Caco-2 (cell line): ENCODE data around the gene EGFL7. TPM values are rescaled to one million over a fixed set of nuclear protein-coding genes. Genes with fewer than 3 reads are reported as not detected.

Experiments used
- BruUV-seq: library from RNA; stranded (reverse); fragments of 400-500 nt; replicated peaks from 2 replicates; lab custom pipeline; 2021; lab: Mats Ljungman, UMichigan
- CTCF ChIA-PET: fragments of 300-600 bp; sonication (Branson Sonifier 250); formaldehyde crosslinking; loops from one replicate; lab custom pipeline; 2022; ENCODE audit warnings: antibody characterized with exemption; lab: Charles Lee
- POLR2A ChIA-PET: fragments of 300-600 bp; sonication (Branson Sonifier 250); formaldehyde crosslinking; loops from one replicate; lab custom pipeline; 2022; ENCODE audit warnings: antibody characterized with exemption; lab: Charles Lee
- DNase-seq, 2 experiments: peaks; one replicate each; pipeline versions ENCODE4 v3.0.0 to v3.0.0-alpha.2; 2020 to 2022
- H3K27me3 ChIP-seq: replicated peaks from 2 replicates; pipeline ENCODE4 v1.6.0; 2011; ENCODE audit warnings: low read length; ENCODE audit not compliant: control insufficient read depth, insufficient read depth
- H3K36me3 ChIP-seq: 2 replicates; pipeline ENCODE4 v1.5.1; 2011; ENCODE audit warnings: low read length; ENCODE audit not compliant: control insufficient read depth, insufficient read depth
- H3K4me1 ChIP-seq: fragments of 250-450 bp; sonication (Bioruptor Pico); 2 replicates; pipeline ENCODE4 v1.5.1; 2020; ENCODE audit warnings: mild to moderate bottlenecking
- H3K4me3 ChIP-seq: 2 replicates; pipeline ENCODE4 v1.5.1; 2011; ENCODE audit warnings: low read depth, mild to moderate bottlenecking, control low read depth, low read length
- H3K9me3 ChIP-seq: fragments of 250-450 bp; sonication (Bioruptor Pico); 2 replicates; pipeline ENCODE4 v1.5.1; 2020; ENCODE audit warnings: mild to moderate bottlenecking, moderate library complexity
- H3K27ac Mint-ChIP-seq: one replicate; pipeline ENCODE4 v1.8.0; 2022; ENCODE audit warnings: mixed read lengths; ENCODE audit not compliant: unreplicated experiment
- H3K27me3 Mint-ChIP-seq: one replicate; pipeline ENCODE4 v1.8.0; 2022; ENCODE audit warnings: mixed read lengths; ENCODE audit not compliant: insufficient read depth, unreplicated experiment
- H3K36me3 Mint-ChIP-seq: one replicate; pipeline ENCODE4 v1.8.0; 2022; ENCODE audit warnings: mild to moderate bottlenecking, mixed read lengths; ENCODE audit not compliant: insufficient read depth, unreplicated experiment
- H3K4me1 Mint-ChIP-seq: one replicate; pipeline ENCODE4 v1.8.0; 2022; ENCODE audit warnings: low read depth, mixed read lengths; ENCODE audit not compliant: unreplicated experiment
- H3K4me3 Mint-ChIP-seq: one replicate; pipeline ENCODE4 v1.8.0; 2022; ENCODE audit warnings: mild to moderate bottlenecking, moderate library complexity, mixed read lengths; ENCODE audit not compliant: unreplicated experiment
- H3K9me3 Mint-ChIP-seq: one replicate; pipeline ENCODE4 v1.8.0; 2022; ENCODE audit warnings: mixed read lengths; ENCODE audit not compliant: unreplicated experiment
- intact Hi-C: fragments of 100-400 bp; cut with micrococcal nuclease; formaldehyde crosslinking; loops from one replicate; pipeline ENCODE4 v1.10.0; 2022; ENCODE audit not compliant: unreplicated experiment
- total RNA-seq: library from RNA; stranded (reverse); gene quantifications from 2 replicates; pipeline ENCODE4 v1.2.3, GENCODE V29; 2022
- TF ChIP-seq, protein P1 (sequence below), 2 experiments: fragments of 200-600 bp in 1 of 2; IDR thresholded peaks; 1 replicate in 1 of 2; 2 replicates in 1 of 2; pipeline versions ENCODE4 v1.5.1 to v1.8.0; 2011 to 2022; ENCODE audit warnings: antibody characterized with exemption in 1 of 2, control low read depth in 1 of 2, inconsistent platforms in 1 of 2, low read depth in 1 of 2, low read length in 1 of 2, mild to moderate bottlenecking in 1 of 2, moderate library complexity in 1 of 2; ENCODE audit not compliant: insufficient read depth in 1 of 2, severe bottlenecking in 1 of 2, unreplicated experiment in 1 of 2

The EGFL7 gene
- total RNA-seq, 1 experiment from 2014 or later = 30.2 TPM

DNA sequence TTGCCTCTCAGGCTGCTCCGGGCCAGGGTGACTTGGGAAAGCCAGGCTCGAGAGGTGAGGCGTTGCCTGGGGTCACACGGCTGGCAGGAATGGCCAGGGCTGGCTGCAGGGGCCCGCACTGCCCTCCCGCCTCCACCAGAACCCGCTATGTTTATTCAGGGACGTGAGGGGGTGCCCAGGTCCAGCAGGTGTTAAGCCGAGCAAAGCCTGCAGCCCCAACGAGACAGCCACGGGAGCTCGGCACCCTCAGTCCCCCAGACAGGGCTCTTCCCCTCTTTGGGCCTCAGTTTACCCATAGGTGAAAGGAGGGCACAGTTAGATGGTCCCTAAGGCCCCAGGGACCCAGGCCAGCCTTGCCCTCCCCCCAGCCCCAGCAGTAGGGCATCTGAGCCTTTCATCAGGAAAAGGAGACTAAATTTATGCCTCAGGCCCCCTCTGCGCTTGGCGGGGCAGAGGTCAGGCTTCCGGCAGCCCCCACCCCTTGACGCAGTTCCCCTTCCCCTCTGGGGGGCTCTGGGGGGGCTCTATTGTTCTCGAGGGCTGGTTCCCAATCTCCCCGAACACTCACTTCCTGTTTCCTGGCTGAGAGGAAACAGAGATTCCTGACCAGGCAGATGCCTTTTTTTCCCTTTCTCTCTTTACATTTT, 7.1 kb upstream of the EGFL7 start:
- H3K36me3 Mint-ChIP-seq = no peaks in the 10 kb centered on the region
- no peak for DNase-seq
- no peak overlapping the region for H3K27ac Mint-ChIP-seq
- no peak overlapping the region for H3K4me3 Mint-ChIP-seq
- H3K4me1 Mint-ChIP-seq = no peaks in the 10 kb centered on the region
- Histone ChIP-seq H3K36me3 (no peaks in the 10 kb centered on the region), H3K9me3 (no peaks in the 10 kb centered on the region), H3K4me3 (no peak overlapping the region), H3K4me1 (no peaks in the 10 kb centered on the region), H3K27me3 (no peaks in the 10 kb centered on the region)
- peaks cover 3% of the 10 kb centered on the region for H3K27me3 Mint-ChIP-seq
- intact Hi-C loops = no loop called here
- CTCF ChIA-PET = no interaction called here
- no peaks in the 10 kb centered on the region for H3K9me3 Mint-ChIP-seq
- TF ChIP-seq, protein P1, sequence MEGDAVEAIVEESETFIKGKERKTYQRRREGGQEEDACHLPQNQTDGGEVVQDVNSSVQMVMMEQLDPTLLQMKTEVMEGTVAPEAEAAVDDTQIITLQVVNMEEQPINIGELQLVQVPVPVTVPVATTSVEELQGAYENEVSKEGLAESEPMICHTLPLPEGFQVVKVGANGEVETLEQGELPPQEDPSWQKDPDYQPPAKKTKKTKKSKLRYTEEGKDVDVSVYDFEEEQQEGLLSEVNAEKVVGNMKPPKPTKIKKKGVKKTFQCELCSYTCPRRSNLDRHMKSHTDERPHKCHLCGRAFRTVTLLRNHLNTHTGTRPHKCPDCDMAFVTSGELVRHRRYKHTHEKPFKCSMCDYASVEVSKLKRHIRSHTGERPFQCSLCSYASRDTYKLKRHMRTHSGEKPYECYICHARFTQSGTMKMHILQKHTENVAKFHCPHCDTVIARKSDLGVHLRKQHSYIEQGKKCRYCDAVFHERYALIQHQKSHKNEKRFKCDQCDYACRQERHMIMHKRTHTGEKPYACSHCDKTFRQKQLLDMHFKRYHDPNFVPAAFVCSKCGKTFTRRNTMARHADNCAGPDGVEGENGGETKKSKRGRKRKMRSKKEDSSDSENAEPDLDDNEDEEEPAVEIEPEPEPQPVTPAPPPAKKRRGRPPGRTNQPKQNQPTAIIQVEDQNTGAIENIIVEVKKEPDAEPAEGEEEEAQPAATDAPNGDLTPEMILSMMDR (IDR thresholded peaks at IDR 0.05; ENCODE audit: insufficient read depth in 1 of 2, low read depth in 1 of 2, low read length in 1 of 2, severe bottlenecking in 1 of 2, unreplicated experiment in 1 of 2) = no peak
- POLR2A ChIA-PET = no interaction called here
- no TSS peak for BruUV-seq

DNA sequence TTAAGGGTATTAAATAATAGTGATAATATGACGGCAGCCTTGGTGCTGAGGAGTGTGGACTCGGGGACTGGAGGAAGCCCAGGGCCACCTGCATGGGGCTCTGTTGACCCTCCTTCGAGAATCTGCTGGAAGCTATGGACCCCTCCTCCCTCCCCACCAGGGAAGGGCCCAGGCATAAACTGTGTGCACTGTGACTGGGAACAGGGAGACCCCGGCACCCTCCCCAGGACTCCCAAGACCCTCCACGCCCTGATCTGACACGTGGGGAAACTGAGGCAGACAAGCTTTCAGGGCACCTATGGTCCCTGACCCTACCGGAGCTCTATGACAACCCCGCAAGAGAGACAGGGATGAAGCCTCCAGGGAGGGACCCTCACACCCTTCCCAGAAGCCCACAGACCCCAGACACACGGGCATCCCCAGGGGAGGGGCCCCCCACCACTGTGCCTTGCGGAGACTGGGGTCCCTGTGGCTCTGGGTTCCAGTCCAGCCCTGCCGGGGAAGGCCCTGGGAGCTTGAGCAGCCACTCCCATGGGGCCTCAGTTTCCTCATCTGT, 6.5 kb upstream of the EGFL7 start:
- no peaks in the 10 kb centered on the region for H3K27me3 ChIP-seq

DNA sequence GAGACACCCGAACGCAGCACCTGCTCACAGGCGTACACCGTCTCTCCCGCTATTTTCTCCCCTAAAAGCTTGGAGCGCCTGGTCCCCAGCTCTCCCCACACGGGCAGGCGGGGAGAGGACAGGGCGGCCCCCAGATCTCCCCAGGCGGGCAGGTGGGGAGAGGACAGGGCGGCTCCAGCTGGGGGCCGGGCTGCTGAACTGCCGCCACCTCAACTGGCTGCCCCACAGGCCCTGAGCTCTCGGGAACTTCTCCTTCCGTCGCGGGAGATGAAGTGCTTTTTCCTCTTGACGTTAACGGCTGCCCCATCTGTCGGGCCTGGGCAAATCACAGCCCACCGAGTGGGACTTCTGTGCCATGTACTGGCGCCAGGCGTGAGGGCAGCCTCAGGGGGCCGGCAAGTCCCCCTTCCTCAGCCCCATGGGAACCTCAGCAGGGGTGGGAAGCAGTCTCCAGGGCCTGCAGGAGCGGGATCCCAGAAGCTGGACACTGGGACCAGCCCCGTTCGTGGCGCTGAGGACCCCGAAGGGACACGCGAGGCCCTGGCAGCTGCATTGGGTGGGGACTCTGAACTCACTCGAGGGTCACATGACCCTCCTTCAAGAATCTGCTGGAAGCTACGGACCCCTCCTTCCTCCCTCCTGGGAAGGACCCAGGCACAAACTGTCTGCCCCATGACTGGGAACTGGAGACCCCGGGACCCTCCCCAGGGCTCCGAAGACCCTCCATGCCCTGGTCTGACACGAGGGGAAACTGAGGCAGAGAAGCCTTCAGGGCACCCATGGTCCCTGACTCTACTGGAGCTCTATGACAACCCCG, 5.7 kb upstream of the EGFL7 start:
- TF ChIP-seq, protein P1 (IDR thresholded peaks at IDR 0.05; ENCODE audit: insufficient read depth in 1 of 2, low read depth in 1 of 2, low read length in 1 of 2, severe bottlenecking in 1 of 2, unreplicated experiment in 1 of 2) = no peak
- ChIA-PET CTCF (no interaction called here), POLR2A (no interaction called here)

More for the DNA sequence above, 6.5 kb upstream of the EGFL7 start:
- BruUV-seq = no TSS peak
- intact Hi-C loops = no loop called here
- H3K4me1 ChIP-seq = no peaks in the 10 kb centered on the region
- no peaks in the 10 kb centered on the region for H3K36me3 Mint-ChIP-seq
- DNase-seq = peak in 1 of 2 experiments; percentile 35
- H3K27ac Mint-ChIP-seq = no peak overlapping the region
- ChIA-PET POLR2A (no interaction called here), CTCF (no interaction called here)
- H3K9me3 ChIP-seq = no peaks in the 10 kb centered on the region
- no peak overlapping the region for H3K4me3 ChIP-seq
- H3K9me3 Mint-ChIP-seq = no peaks in the 10 kb centered on the region
- H3K4me3 Mint-ChIP-seq = no peak overlapping the region
- TF ChIP-seq, protein P1 (IDR thresholded peaks at IDR 0.05; ENCODE audit: insufficient read depth in 1 of 2, low read depth in 1 of 2, low read length in 1 of 2, severe bottlenecking in 1 of 2, unreplicated experiment in 1 of 2) = no peak
- no peaks in the 10 kb centered on the region for H3K36me3 ChIP-seq
- peaks cover 3% of the 10 kb centered on the region for H3K27me3 Mint-ChIP-seq
- no peaks in the 10 kb centered on the region for H3K4me1 Mint-ChIP-seq

More for the DNA sequence above, 5.7 kb upstream of the EGFL7 start:
- peaks cover 3% of the 10 kb centered on the region for H3K27me3 Mint-ChIP-seq
- no peaks in the 10 kb centered on the region for H3K36me3 Mint-ChIP-seq
- BruUV-seq = no TSS peak
- no peak overlapping the region for H3K4me3 Mint-ChIP-seq
- Histone ChIP-seq H3K27me3 (no peaks in the 10 kb centered on the region), H3K4me1 (no peaks in the 10 kb centered on the region), H3K9me3 (no peaks in the 10 kb centered on the region), H3K4me3 (no peak overlapping the region), H3K36me3 (no peaks in the 10 kb centered on the region)
- no peaks in the 10 kb centered on the region for H3K4me1 Mint-ChIP-seq
- DNase-seq = peak in 1 of 2 experiments; percentile 26
- intact Hi-C loops = no loop called here
- no peaks in the 10 kb centered on the region for H3K9me3 Mint-ChIP-seq
- no peak overlapping the region for H3K27ac Mint-ChIP-seq
